Endodermal cell (in vitro differentiated cells): Measurements from ENCODE around the gene ZNF672. TPM values are rescaled to one million over a fixed set of nuclear protein-coding genes. Genes with fewer than 3 reads are reported as not detected.

Experiments
- DNase-seq: peaks from one replicate; pipeline ENCODE4 v3.0.0-alpha.2; 2017
- H3K27ac ChIP-seq: 2 replicates; pipeline ENCODE4 v1.5.1; 2013; ENCODE audit warnings: mild to moderate bottlenecking, low read depth, low read length, moderate library complexity
- H3K27me3 ChIP-seq: 2 replicates; pipeline ENCODE4 v1.6.1; 2013; ENCODE audit warnings: mild to moderate bottlenecking, low read length, moderate library complexity; ENCODE audit not compliant: insufficient read depth, control insufficient read depth, poor library complexity, severe bottlenecking
- H3K36me3 ChIP-seq: 2 replicates; pipeline ENCODE4 v1.7.0; 2013; ENCODE audit warnings: mild to moderate bottlenecking, low read length, moderate library complexity; ENCODE audit not compliant: control insufficient read depth, insufficient read depth
- H3K4me1 ChIP-seq: one replicate; pipeline ENCODE4 v1.7.0; 2013; ENCODE audit warnings: low read length; ENCODE audit not compliant: control insufficient read depth, insufficient read depth
- H3K4me3 ChIP-seq: 2 replicates; pipeline ENCODE4 v1.5.1; 2013; ENCODE audit warnings: mild to moderate bottlenecking, low read length, moderate library complexity
- H3K9ac ChIP-seq: 2 replicates; pipeline ENCODE4 v1.6.1; 2013; ENCODE audit warnings: mild to moderate bottlenecking, low read length, moderate library complexity; ENCODE audit not compliant: poor library complexity, severe bottlenecking; ENCODE audit errors: extremely low read depth
- H3K9me3 ChIP-seq: 2 replicates; pipeline ENCODE4 v1.6.1; 2013; ENCODE audit warnings: mild to moderate bottlenecking, low read length, moderate library complexity; ENCODE audit not compliant: control insufficient read depth
- H3K27ac Mint-ChIP-seq: 2 replicates; pipeline ENCODE4 v1.8.0; 2020; ENCODE audit warnings: mixed read lengths
- H3K27me3 Mint-ChIP-seq: 2 replicates; pipeline ENCODE4 v1.8.0; 2021; ENCODE audit warnings: mild to moderate bottlenecking, mixed read lengths; ENCODE audit not compliant: insufficient read depth
- H3K36me3 Mint-ChIP-seq: 2 replicates; pipeline ENCODE4 v1.8.0; 2020; ENCODE audit warnings: low read depth, mixed read lengths
- H3K4me1 Mint-ChIP-seq: 2 replicates; pipeline ENCODE4 v1.8.0; 2020; ENCODE audit warnings: mixed read lengths
- H3K4me3 Mint-ChIP-seq: 2 replicates; pipeline ENCODE4 v1.8.0; 2020; ENCODE audit warnings: mild to moderate bottlenecking, moderate library complexity, mixed read lengths
- H3K9me3 Mint-ChIP-seq: 2 replicates; pipeline ENCODE4 v1.8.0; 2020; ENCODE audit warnings: mild to moderate bottlenecking, mixed read lengths
- WGBS, 2 experiments: methylation state at CpG; one replicate each; pipeline versions ENCODE4 v1.1.5 to v1.1.7; 2013; ENCODE audit warnings: missing lambda C conversion rate in 2 of 2, mixed read lengths in 1 of 2; ENCODE audit not compliant: insufficient coverage in 1 of 2, insufficient read length in 1 of 2; 5-methylcytosine and 5-hydroxymethylcytosine counted together
- total RNA-seq, 2 donors: library from RNA; stranded (reverse); fragmentation: NEBNext Ultra II Directional in 1 of 2; extraction: Animal tissue kit (Norgen Biotek cat#: 25700) in 1 of 2; gene quantifications; 2 replicates in 1 of 2; 3 replicates in 1 of 2; pipeline ENCODE4 v1.2.1, GENCODE V29; 2021
- TF ChIP-seq, protein P1 (sequence below): fragments of 200-600 bp; sonication (generic); conservative IDR thresholded peaks from 2 replicates; pipeline ENCODE4 v1.5.0; 2021; ENCODE audit warnings: antibody characterized with exemption, mild to moderate bottlenecking

ZNF672 gene
- total RNA-seq, 2 donors from 2014 or later = 33.6 to 40.5 TPM

DNA sequence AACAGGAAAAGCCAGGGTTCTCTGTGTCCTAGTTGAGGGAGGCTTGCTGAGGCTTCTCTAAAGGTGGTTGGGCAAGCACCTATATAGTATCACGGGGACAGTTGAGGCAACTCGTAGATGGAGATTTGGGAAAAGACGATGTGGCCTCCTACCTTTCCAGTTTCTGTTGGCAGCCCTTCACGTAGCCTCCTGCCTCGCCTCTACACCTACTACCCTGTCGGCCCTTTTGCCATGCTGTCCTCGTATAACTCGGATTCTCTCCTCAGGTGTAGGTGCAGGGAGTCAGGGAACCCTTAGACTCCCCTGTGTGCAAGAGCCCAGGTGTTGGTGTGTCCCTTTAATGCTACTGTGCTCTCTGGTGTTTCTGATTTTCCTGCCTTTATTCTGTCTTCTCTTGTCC is 10.6 kb downstream of the ZNF672 start:
- H3K36me3 ChIP-seq = peaks cover 53% of the 10 kb centered on the region
- DNase-seq = peak; percentile 29
- no peaks in the 10 kb centered on the region for H3K9me3 Mint-ChIP-seq
- H3K9ac ChIP-seq = no peak overlapping the region
- no peak overlapping the region for H3K4me3 Mint-ChIP-seq
- no peak overlapping the region for H3K27ac ChIP-seq
- no peaks in the 10 kb centered on the region for H3K27me3 Mint-ChIP-seq
- no peak overlapping the region for H3K4me3 ChIP-seq
- WGBS, 2 experiments = 94 to 100% methylated on average over 6 to 8 of the region's 8 CpGs
- no peaks in the 10 kb centered on the region for H3K4me1 Mint-ChIP-seq
- TF ChIP-seq, protein P1, sequence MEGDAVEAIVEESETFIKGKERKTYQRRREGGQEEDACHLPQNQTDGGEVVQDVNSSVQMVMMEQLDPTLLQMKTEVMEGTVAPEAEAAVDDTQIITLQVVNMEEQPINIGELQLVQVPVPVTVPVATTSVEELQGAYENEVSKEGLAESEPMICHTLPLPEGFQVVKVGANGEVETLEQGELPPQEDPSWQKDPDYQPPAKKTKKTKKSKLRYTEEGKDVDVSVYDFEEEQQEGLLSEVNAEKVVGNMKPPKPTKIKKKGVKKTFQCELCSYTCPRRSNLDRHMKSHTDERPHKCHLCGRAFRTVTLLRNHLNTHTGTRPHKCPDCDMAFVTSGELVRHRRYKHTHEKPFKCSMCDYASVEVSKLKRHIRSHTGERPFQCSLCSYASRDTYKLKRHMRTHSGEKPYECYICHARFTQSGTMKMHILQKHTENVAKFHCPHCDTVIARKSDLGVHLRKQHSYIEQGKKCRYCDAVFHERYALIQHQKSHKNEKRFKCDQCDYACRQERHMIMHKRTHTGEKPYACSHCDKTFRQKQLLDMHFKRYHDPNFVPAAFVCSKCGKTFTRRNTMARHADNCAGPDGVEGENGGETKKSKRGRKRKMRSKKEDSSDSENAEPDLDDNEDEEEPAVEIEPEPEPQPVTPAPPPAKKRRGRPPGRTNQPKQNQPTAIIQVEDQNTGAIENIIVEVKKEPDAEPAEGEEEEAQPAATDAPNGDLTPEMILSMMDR = no peak
- H3K36me3 Mint-ChIP-seq = peaks cover 32% of the 10 kb centered on the region
- H3K9me3 ChIP-seq = no peaks in the 10 kb centered on the region
- H3K27me3 ChIP-seq = no peaks in the 10 kb centered on the region
- no peak overlapping the region for H3K27ac Mint-ChIP-seq
- no peaks in the 10 kb centered on the region for H3K4me1 ChIP-seq

DNA sequence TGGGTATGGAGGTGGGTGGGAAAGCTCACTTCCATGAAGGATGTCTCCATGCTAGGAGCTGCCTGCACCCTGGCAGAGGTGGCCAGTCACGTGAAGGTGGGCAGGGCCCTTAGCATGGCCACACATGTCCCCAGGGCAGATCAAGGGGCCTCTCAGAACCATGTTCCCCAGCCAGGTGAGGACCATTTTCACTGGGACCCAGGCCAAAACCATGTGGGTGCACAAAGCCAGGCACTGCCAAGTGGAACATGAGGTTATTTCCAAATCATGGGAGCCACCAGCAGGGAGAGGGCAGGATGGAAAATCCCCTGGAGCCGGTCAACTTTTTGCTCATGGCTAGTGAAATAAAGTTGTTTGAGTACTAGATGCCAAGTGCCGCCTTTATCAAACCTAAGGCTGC is 11.1 kb downstream of the ZNF672 start:
- H3K9ac ChIP-seq = no peak overlapping the region
- no peak overlapping the region for H3K4me3 Mint-ChIP-seq
- no peaks in the 10 kb centered on the region for H3K27me3 ChIP-seq
- DNase-seq = peak; percentile 40
- no peaks in the 10 kb centered on the region for H3K4me1 ChIP-seq
- H3K36me3 ChIP-seq = peaks cover 58% of the 10 kb centered on the region
- H3K27ac Mint-ChIP-seq = no peak overlapping the region
- 93 to 97% methylated on average over 3 of the region's 3 CpGs for WGBS, 2 experiments
- H3K27me3 Mint-ChIP-seq = no peaks in the 10 kb centered on the region
- peaks cover 36% of the 10 kb centered on the region for H3K36me3 Mint-ChIP-seq
- H3K27ac ChIP-seq = no peak overlapping the region
- TF ChIP-seq, protein P1 = no peak
- no peaks in the 10 kb centered on the region for H3K4me1 Mint-ChIP-seq
- no peaks in the 10 kb centered on the region for H3K9me3 Mint-ChIP-seq
- H3K9me3 ChIP-seq = no peaks in the 10 kb centered on the region
- no peak overlapping the region for H3K4me3 ChIP-seq

GRCh38 chr1:248849637-248850036 is 11.6 kb downstream of the ZNF672 start:
- Mint-ChIP-seq H3K36me3 (peaks cover 36% of the 10 kb centered on the region), H3K27ac (no peak overlapping the region), H3K27me3 (no peaks in the 10 kb centered on the region), H3K4me1 (no peaks in the 10 kb centered on the region), H3K4me3 (no peak overlapping the region), H3K9me3 (no peaks in the 10 kb centered on the region)
- H3K4me1 ChIP-seq = no peaks in the 10 kb centered on the region
- peak; percentile 29 for DNase-seq
- H3K27me3 ChIP-seq = no peaks in the 10 kb centered on the region
- WGBS, 2 experiments = 83 to 93% methylated on average over 2 to 3 of the region's 3 CpGs
- no peak overlapping the region for H3K4me3 ChIP-seq
- H3K9ac ChIP-seq = no peak overlapping the region
- H3K36me3 ChIP-seq = peaks cover 58% of the 10 kb centered on the region
- H3K9me3 ChIP-seq = no peaks in the 10 kb centered on the region
- TF ChIP-seq, protein P1 = no peak
- no peak overlapping the region for H3K27ac ChIP-seq
